OCI-LY1 (cell line): ENCODE measurements around the gene MACF1.

Experiments used
- CTCF ChIP-seq: fragments of 200-600 bp; sonication (generic), shearing (Covaris generic); IDR thresholded peaks from 2 replicates; pipeline ENCODE4 v1.5.1; 2017; ENCODE audit warnings: mild to moderate bottlenecking, antibody characterized with exemption, low read length, moderate library complexity, mixed read lengths
- EZH2 ChIP-seq: fragments of 200-600 bp; sonication (generic), shearing (Covaris generic); IDR thresholded peaks from 2 replicates; pipeline ENCODE4 v1.8.0; 2017; ENCODE audit warnings: borderline replicate concordance, mixed run types, mild to moderate bottlenecking, antibody characterized with exemption, low read length, moderate library complexity, mixed read lengths

GRCh38 chr1:39178541-39179431, 25.7 kb upstream of the MACF1 start:
- no peak for TF ChIP-seq CTCF
- no peak for TF ChIP-seq EZH2
